Retinal pigment epithelial cell (primary cell): Measurements from ENCODE around the gene BDP1.
"Not testable (repeated sequence)": the region's sequence is repeated elsewhere in the genome, so short reads cannot be mapped to it uniquely, and the experiment has no call there.

ENCODE experiments used
- DNase-seq: peaks from one replicate; pipeline ENCODE4 v3.0.0-alpha.2; 2010; ENCODE audit warnings: low read depth
- H3K4me3 ChIP-seq: 2 replicates; pipeline ENCODE4 v1.5.1; 2011; ENCODE audit warnings: mild to moderate bottlenecking, low read length, control low read depth, moderate library complexity
- TF ChIP-seq, protein P1 (sequence below): conservative IDR thresholded peaks from 2 replicates; pipeline ENCODE4 v1.5.1; 2011; ENCODE audit warnings: low read depth, low read length, control low read depth, inconsistent platforms

BDP1 gene

DNA sequence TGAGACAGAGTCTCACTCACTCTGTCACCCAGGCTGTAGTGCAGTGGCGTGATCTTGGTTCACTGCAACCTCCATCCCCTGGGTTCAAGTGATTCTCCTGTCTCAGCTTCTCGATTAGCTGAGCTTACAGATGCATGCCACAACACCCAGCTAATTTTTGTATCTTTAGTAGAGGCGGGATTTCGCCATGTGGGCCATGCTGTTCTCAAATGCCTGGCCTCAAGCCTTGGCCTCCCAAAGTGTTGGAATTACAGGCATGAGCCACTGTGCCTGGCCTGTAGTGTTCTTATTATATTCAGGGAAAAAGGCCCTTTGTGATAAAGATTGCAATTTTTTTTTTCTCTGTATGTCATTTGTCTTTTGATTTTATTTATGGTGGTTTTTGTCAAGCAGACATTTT is 107.7 kb downstream of the BDP1 start:
- DNase-seq, result no peak
- no peak overlapping the region for H3K4me3 ChIP-seq
- TF ChIP-seq, protein P1, sequence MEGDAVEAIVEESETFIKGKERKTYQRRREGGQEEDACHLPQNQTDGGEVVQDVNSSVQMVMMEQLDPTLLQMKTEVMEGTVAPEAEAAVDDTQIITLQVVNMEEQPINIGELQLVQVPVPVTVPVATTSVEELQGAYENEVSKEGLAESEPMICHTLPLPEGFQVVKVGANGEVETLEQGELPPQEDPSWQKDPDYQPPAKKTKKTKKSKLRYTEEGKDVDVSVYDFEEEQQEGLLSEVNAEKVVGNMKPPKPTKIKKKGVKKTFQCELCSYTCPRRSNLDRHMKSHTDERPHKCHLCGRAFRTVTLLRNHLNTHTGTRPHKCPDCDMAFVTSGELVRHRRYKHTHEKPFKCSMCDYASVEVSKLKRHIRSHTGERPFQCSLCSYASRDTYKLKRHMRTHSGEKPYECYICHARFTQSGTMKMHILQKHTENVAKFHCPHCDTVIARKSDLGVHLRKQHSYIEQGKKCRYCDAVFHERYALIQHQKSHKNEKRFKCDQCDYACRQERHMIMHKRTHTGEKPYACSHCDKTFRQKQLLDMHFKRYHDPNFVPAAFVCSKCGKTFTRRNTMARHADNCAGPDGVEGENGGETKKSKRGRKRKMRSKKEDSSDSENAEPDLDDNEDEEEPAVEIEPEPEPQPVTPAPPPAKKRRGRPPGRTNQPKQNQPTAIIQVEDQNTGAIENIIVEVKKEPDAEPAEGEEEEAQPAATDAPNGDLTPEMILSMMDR, result no peak

DNA sequence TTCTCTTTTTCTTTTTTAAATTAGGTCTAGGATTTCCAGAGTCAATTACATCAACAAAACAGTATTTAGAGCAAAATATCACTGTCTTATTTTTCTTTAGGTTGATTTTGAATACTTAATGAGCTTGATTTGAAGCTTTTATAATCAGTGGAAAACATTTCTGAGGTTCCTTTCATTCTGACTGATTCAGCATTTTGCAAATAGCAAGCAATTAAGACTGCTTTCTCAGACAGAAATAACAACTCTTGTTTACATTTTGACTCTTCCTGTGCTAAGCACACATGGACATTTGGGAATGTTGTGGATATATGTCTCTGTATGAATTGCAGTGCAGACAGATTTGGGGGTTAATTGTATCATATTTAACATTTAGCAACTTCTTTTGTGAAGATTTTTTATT is 109.4 kb downstream of the BDP1 start:
- TF ChIP-seq, protein P1, result no peak
- no peak for DNase-seq
- H3K4me3 ChIP-seq, result no peak overlapping the region

DNA sequence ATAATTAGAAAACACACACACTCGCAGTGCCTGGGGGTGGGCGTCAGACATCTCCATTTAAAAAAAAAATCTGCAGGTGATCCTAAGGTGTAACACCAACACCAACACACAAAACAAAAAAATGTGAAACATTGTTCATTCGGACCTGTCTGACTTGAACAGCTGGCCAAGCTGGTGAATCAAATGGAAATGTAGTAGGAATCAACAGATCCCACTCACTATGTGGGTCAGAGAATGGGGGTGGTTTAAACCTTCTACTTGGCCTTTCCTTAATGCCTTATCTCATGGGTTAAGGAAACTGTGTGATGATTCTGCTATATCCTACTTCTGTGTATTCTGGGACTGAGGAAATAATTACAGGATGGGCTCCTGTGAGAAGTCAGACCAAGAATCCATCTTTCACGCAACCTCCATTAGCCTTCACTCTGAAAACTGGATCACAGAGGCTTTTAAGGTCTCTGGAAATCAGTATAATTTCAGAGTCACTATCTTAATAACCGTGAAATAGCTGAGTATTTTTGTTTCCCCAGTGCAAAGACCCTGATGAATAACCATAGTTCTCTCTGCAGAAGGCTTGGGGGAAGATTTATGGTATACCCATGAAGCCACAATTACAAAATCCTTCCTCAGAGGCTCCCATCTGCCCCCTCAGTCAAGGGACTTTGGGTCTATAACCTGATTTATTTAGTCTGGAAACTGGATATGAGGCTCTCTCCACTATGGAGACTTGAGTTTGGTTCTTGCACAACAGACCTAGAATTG is 114.5 kb downstream of the BDP1 start:
- TF ChIP-seq, protein P1, result no peak
- no peak overlapping the region for H3K4me3 ChIP-seq

DNA sequence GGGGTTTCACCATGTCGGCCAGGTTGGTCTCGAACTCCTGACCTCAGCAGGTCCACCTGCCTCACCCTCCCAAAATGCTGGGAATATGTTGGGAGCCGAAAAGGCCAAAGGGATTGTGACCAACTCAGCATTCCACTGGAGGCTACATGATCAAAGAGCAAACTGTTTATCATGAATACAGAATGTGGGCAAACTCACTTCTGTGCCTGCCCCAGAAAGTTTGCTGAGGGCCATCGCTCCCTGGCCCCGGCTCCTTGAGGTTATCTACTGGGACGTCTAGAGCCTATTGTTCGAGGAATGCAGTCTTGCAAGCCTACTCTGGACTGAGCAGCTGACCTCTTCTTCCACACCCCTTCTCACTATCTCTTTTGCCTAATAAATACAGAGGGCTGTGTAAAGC is 116.4 kb downstream of the BDP1 start:
- H3K4me3 ChIP-seq, DNase-seq: not testable (repeated sequence)

More for the DNA sequence above, 114.5 kb downstream of the BDP1 start:
- DNase-seq, result no peak

DNA sequence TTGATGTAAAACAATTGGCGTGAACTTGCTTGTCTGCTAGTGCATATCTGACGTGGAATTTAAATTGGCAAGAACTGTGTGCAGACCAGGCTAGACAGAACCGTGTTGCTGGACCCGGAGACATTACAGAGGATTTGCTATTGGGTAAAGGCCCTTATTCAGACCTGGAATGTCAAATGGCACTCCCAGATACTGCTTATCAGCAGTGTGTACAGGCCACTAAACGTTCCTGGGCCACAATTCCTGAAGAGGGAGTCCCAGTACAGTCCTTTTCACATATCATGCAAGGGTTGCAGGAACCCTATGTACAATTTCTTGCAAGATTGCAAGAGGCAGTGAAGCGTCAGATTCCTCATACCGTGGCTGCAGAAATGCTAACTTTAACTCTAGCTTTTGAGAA is 118.1 kb downstream of the BDP1 start:
- H3K4me3 ChIP-seq, result no peak overlapping the region
- TF ChIP-seq, protein P1, result no peak
- DNase-seq, result no peak

DNA sequence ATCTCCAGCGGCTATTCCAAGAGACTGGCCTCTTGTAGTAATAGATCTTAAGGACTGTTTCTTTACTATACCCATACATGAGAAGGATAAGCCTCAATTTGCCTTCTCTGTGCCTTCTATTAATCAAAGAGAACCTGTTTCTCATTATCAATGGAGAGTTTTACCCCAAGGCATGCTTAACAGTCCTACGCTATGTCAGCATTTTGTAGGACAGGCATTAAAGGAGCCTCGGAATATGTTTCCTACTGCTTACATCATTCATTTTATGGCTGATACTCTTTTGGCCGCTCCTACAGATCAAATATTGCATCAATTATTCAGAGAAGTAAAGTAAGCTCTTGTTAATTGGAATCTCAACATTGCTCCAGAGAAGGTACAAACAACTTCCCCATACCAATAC is 120.1 kb downstream of the BDP1 start:
- not testable (repeated sequence) for DNase-seq, H3K4me3 ChIP-seq

DNA sequence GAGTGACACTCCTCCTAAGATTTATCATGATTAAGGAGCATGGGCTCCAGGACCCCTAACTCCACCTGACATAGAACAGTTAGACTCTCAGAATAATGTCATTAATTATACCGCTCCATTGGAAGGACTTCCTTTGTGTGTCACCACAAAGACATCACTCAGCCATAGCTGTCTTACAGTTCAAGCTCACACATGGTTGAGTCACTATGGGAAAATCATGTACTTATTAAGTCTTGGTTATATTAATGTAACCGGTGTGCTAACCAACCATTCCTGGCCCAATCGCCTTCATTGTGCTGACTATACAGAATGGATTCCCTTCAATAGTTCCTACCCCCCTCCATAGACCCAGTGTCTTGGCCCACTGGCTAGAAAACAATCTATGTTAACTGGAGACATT is 120.8 kb downstream of the BDP1 start:
- TF ChIP-seq, protein P1, result no peak

DNA sequence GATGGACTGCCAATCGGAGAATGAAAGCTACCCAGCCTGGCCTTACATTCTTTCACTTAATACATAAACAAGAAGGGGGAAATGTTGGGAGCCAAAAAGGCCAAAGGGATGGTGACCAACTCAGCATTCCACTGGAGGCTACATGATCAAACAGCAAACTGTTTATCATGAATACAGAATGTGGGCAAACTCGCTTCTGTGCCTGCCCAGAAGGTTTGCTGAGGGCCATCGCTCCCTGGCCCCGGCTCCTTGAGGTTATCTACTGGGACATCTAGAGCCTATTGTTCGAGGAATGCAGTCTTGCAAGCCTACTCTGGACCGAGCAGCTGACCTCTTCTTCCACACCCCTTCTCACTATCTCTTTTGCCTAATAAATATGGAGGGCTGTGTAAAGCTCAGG is 122.4 kb downstream of the BDP1 start:
- not testable (repeated sequence) for DNase-seq

More for the DNA sequence above, 120.8 kb downstream of the BDP1 start:
- no peak for DNase-seq
- no peak overlapping the region for H3K4me3 ChIP-seq

More for the DNA sequence above, 122.4 kb downstream of the BDP1 start:
- not testable (repeated sequence) for H3K4me3 ChIP-seq
